Common myeloid progenitor, CD34-positive (primary cell): ENCODE measurements around the gene TMPRSS3.
A peak's percentile ranks its signal among the peaks of the same experiment; 100 is the strongest.
"Not testable (repeated sequence)": the region's sequence is repeated elsewhere in the genome, so short reads cannot be mapped to it uniquely, and the experiment has no call there.

Source experiments
- CTCF ChIA-PET: fragments of 350-600 bp; sonication (Branson Sonifier 250); formaldehyde crosslinking; loops from one replicate; lab custom pipeline; 2021; ENCODE audit warnings: antibody characterized with exemption; lab: Charles Lee
- POLR2A ChIA-PET: fragments of 350-600 bp; sonication (Branson Sonifier 250); formaldehyde crosslinking; loops from one replicate; lab custom pipeline; 2021; ENCODE audit warnings: antibody characterized with exemption; lab: Charles Lee
- DNase-seq, 3 donors: peaks; one replicate each; pipeline versions ENCODE4 v3.0.0 to v3.0.0-alpha.2; 2013
- H3K27ac ChIP-seq, 2 experiments: 1 replicate in 1 of 2; 2 replicates in 1 of 2; pipeline ENCODE4 v1.7.0; 2013; ENCODE audit warnings: inconsistent platforms in 2 of 2, low read length in 2 of 2, mild to moderate bottlenecking in 2 of 2, low read depth in 1 of 2, moderate library complexity in 1 of 2; ENCODE audit not compliant: severe bottlenecking in 2 of 2, insufficient read depth in 1 of 2, poor library complexity in 1 of 2
- H3K27me3 ChIP-seq, 5 experiments: replicated peaks in 2 of 5; 1 replicate in 3 of 5; 2 replicates in 2 of 5; pipeline versions ENCODE4 v1.6.1 to v1.7.0; 2013; ENCODE audit warnings: low read length in 4 of 5, mild to moderate bottlenecking in 2 of 5, moderate library complexity in 2 of 5, inconsistent platforms in 1 of 5; ENCODE audit not compliant: insufficient read depth in 5 of 5, control insufficient read depth in 4 of 5
- H3K36me3 ChIP-seq, 4 experiments: 1 replicate in 2 of 4; 2 replicates in 2 of 4; pipeline versions ENCODE4 v1.6.1 to v1.7.0; 2013; ENCODE audit warnings: low read length in 3 of 4, control low read depth in 1 of 4, mild to moderate bottlenecking in 1 of 4; ENCODE audit not compliant: control insufficient read depth in 4 of 4, insufficient read depth in 4 of 4
- H3K4me1 ChIP-seq, 4 experiments: 1 replicate in 3 of 4; 2 replicates in 1 of 4; pipeline versions ENCODE4 v1.6.1 to v1.7.1; 2013; ENCODE audit warnings: low read length in 3 of 4, mild to moderate bottlenecking in 3 of 4, control low read depth in 1 of 4, inconsistent platforms in 1 of 4, moderate library complexity in 1 of 4; ENCODE audit not compliant: control insufficient read depth in 4 of 4, insufficient read depth in 4 of 4; ENCODE audit errors: control extremely low read depth in 1 of 4
- H3K4me3 ChIP-seq, 7 experiments: 1 replicate in 4 of 7; 2 replicates in 3 of 7; pipeline versions ENCODE4 v1.5.1 to v1.7.0; 2013; ENCODE audit warnings: mild to moderate bottlenecking in 7 of 7, low read length in 6 of 7, moderate library complexity in 6 of 7, inconsistent platforms in 2 of 7, low read depth in 2 of 7, control low read depth in 1 of 7; ENCODE audit not compliant: insufficient read depth in 4 of 7, control insufficient read depth in 1 of 7; ENCODE audit errors: extremely low read depth in 1 of 7
- H3K9me3 ChIP-seq, 5 experiments: 1 replicate in 4 of 5; 2 replicates in 1 of 5; pipeline versions ENCODE4 v1.6.1 to v1.7.1; 2013; ENCODE audit warnings: low read length in 4 of 5, mild to moderate bottlenecking in 2 of 5, inconsistent platforms in 1 of 5, low read depth in 1 of 5, moderate library complexity in 1 of 5; ENCODE audit not compliant: control insufficient read depth in 4 of 5, insufficient read depth in 2 of 5; ENCODE audit errors: control extremely low read depth in 1 of 5
- WGBS: methylation state at CpG from one replicate; pipeline ENCODE4 v1.1.5; 2013; ENCODE audit not compliant: insufficient coverage; 5-methylcytosine and 5-hydroxymethylcytosine counted together

TMPRSS3 gene

DNA sequence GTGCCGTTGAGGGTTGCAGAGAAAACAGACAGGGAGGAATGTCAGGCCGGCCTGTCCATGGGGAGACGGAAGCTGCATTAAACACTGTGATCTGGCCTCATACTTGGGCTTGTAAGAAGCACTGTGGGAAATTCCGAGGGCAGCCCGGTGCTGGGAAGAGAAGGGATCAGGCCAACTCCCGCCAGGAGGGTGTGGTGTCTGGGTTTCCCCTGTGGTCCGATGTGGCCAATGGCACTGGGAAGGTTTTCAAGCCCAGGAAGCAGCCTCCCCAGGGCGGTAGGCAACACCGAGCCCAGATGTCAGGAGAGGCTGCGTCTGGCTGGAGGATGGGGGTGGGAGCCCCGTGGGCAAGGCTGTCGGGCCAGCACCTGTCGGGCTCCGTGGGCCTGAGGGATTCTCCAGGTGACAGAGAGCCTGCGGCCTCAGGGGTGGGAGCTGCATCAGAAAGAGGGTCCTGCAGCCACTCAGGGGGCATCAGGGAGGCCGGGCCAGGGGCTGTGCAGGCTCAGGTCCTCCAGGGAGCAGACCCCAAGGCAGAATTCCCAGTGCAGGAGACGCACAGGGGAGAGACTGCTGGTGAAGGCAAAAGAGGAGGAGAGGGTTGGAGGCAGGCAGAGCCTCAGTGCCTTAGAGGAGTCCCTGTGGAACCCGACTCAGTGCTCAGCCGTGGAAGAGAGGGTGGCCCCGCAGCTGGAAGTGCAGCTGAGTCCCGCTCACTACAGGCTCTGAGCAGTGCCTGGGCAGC, 16.2 kb upstream of the TMPRSS3 start:
- peaks cover 0 to 10% (median 0%) of the 10 kb centered on the region in 4 experiments for H3K4me1 ChIP-seq

DNA sequence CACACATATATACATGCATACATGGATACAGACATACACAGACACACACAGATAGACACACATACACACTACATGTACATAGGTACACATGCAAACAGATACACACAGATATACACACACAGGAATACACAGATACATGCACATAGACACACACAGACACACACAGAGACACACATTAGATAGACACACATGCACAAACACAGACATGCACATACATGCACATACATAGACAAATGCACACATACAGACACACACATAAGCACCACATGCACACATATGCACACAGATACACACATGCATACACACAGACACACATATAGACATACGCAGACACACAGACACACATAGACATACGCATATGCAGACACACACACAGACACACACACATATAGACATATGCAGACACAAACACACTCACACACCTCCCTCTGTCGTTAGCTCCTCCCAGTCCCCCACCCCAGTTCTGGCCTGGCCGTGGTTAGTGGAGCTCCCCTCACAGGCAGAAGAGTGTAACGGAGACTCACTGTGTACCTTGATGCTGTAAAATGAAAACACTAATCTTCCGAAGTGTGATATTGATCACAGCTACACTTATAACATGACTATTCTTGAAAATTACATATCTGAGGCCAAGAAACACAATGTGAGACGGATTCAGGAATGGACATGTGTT, 15.5 kb upstream of the TMPRSS3 start:
- POLR2A ChIA-PET: no interaction called here

More for the DNA sequence above, 16.2 kb upstream of the TMPRSS3 start:
- ChIA-PET POLR2A (no interaction called here), CTCF (interaction anchor here (1.3 to 1.7 kb wide), 3 partner anchors 8 to 76 kb away, joined by 3 to 4 read pairs (median 3); partner anchors contain the start of gene UBASH3A)
- 94% methylated on average over 19 of the region's 21 CpGs for WGBS
- Histone ChIP-seq H3K4me3 (no peak overlapping the region), H3K27me3 (peaks cover 0 to 2% (median 0%) of the 10 kb centered on the region in 5 experiments), H3K27ac (no peak overlapping the region), H3K9me3 (no peaks in the 10 kb centered on the region), H3K36me3 (no peaks in the 10 kb centered on the region)
- DNase-seq: no peak

DNA sequence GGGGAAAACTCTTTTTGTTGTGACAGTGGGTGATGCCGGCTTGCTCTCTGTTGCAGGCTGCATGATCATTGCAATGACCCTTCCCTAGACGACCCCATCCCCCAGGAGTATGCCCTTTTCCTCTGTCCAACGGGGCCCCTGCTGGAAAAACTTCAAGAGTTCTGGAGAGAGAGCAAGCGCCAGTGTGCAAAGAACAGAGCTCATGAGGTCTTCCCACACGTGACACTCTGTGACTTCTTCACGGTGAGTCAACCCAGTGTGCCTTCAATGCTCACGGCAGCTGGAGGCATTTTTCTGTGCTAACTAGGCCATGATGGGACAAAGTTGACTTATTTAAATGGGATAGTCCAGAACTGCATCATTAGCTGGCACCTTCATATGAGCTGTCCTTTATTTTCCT, 13.5 kb upstream of the TMPRSS3 start:
- Histone ChIP-seq H3K36me3 (no peaks in the 10 kb centered on the region), H3K4me1 (no peaks in the 10 kb centered on the region), H3K9me3 (no peaks in the 10 kb centered on the region), H3K27ac (no peak overlapping the region), H3K4me3 (no peak overlapping the region), H3K27me3 (peaks cover 0 to under 1% (median 0%) of the 10 kb centered on the region in 5 experiments)
- DNase-seq: no peak
- ChIA-PET CTCF (interaction anchor here (0.8 to 1.5 kb wide), 4 partner anchors 10 to 99 kb away, joined by 3 to 5 read pairs (median 3); no protein-coding TSS in a partner anchor), POLR2A (no interaction called here)
- WGBS: 98% methylated on average over 6 of the region's 7 CpGs

More for the DNA sequence above, 15.5 kb upstream of the TMPRSS3 start:
- Histone ChIP-seq H3K27me3 (peaks cover 0 to 2% (median 0%) of the 10 kb centered on the region in 5 experiments), H3K4me1 (peaks cover 0 to 10% (median 0%) of the 10 kb centered on the region in 4 experiments), H3K27ac (no peak overlapping the region), H3K36me3 (no peaks in the 10 kb centered on the region), H3K4me3 (no peak overlapping the region), H3K9me3 (no peaks in the 10 kb centered on the region)
- CTCF ChIA-PET: interaction anchor here (1.4 to 1.7 kb wide), 2 partner anchors 73 to 75 kb away, joined by 3 to 4 read pairs; no protein-coding TSS in a partner anchor
- 75% methylated on average over 5 of the region's 7 CpGs for WGBS
- DNase-seq: peak in 2 of 3 donors; percentile 32 to 46

DNA sequence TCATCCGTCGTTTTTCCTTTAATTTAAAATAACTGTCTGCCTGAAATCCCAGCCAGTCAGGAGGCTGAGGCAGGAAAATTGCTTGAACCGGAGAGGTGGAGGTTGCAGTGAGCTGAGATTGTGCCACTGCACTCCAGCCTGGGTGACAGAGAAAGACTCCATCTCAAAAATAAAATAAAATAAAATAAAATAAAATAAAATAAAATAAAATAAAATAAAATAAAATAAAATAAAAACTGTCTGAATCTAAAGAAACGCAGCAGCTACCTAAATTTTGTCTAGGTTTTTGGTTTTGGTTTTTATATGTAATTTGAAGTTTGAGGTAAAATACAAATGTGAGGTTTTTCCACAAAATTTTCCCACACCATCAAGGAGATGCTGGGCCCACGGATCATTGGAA, 12.9 kb upstream of the TMPRSS3 start:
- H3K36me3 ChIP-seq, H3K27me3 ChIP-seq, DNase-seq, POLR2A ChIA-PET, H3K27ac ChIP-seq, H3K4me1 ChIP-seq, H3K9me3 ChIP-seq, H3K4me3 ChIP-seq: not testable (repeated sequence)
- no CpG with 5 or more reads among the region's 5 CpGs for WGBS
- CTCF ChIA-PET: interaction anchor here (1.5 kb wide), 1 partner anchor 10 kb away, joined by 3 read pairs; no protein-coding TSS in a partner anchor

DNA sequence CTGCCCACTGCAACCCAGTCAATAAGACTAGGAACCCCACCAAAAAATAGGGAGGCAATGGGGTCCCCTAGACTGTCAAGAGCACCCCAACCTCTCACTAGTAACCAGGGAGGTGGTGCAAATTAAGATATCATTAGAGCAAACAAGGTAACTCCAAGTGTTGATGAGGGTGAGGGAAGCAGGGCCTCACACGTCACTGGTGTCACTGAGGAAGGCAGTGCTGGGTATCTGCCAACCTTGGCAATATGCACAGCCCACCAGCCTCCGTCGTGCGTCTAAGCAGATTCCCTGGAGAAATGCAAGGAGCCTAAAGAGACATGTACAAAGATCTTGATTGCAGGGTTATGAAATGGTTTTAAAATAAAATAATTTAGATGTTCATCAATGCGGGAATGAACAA, 11.6 kb upstream of the TMPRSS3 start:
- no peak overlapping the region for H3K27ac ChIP-seq
- peaks cover 0 to 9% (median 4%) of the 10 kb centered on the region in 4 experiments for H3K4me1 ChIP-seq
- POLR2A ChIA-PET: no interaction called here
- no peaks in the 10 kb centered on the region for H3K9me3 ChIP-seq
- CTCF ChIA-PET: no interaction called here
- H3K27me3 ChIP-seq: no peaks in the 10 kb centered on the region
- H3K36me3 ChIP-seq: no peaks in the 10 kb centered on the region
- no peak for DNase-seq
- H3K4me3 ChIP-seq: no peak overlapping the region
- WGBS: 94% methylated on average over 4 of the region's 5 CpGs

DNA sequence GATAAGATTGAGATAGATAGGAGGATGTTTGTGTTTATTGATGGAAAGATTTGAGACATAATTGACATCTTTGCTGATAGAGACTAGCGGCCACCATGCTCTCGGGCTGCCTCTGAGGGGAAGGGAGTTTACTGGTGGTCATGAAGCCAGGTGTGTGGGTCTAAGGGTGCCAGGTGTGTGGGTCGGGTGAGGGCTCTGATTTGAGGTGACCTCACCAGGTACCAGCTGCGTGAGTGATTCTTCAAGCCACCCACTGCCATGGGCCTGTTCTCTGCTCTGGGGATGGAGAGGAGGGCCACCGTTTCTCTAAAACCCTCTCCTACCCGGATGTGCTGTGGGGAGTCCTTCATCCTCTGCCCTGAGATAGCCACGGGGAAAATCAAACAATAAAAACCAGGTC, 11.0 kb upstream of the TMPRSS3 start:
- Histone ChIP-seq H3K4me3 (no peak overlapping the region), H3K4me1 (peaks cover 0 to 9% (median 4%) of the 10 kb centered on the region in 4 experiments), H3K27ac (no peak overlapping the region), H3K9me3 (peaks cover 0 to 3% (median 0%) of the 10 kb centered on the region in 5 experiments), H3K27me3 (no peaks in the 10 kb centered on the region), H3K36me3 (no peaks in the 10 kb centered on the region)
- ChIA-PET POLR2A (no interaction called here), CTCF (no interaction called here)
- DNase-seq: no peak
- 96% methylated on average over 5 of the region's 7 CpGs for WGBS
